ENCODE results near the gene UBE2I. TPM values are rescaled to one million over a fixed set of nuclear protein-coding genes. Genes with fewer than 3 reads are reported as not detected.

Gene UBE2I
- total RNA-seq, 2 donors from 2014 or later = 68.2 to 76.1 TPM

DNA sequence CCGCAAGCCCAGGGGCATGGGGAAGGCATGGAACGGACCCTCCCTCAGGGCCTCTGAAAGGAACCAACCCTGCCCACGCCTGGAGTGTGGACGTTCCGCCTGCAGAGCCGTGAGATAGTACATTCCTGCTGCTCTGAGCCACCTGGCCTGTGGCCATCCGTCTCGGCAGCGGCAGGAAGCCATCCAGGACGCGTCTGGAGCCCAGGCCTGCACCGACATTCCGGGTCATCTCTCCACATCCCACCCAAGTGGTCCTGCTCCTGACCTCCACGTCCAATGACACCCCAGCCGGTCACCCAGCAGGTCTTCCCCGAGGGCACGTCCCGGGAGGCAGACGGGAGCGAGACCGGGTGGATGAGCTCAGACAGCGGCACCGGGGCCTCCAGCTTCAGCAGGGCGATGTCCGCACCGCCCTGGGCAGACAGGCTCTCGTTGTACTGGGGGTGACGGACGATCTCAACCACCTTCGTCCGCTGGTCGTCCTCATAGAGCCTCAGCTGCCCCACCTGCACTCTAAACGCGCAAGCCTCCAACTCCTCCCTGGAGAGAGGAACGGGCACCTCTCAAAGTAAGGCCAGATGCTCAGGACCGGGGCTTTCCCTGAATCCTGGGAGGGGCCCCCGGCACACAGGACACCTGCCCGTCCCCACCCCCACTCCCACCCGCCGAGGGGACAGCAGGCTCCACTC lies 21.3 kb upstream of the UBE2I start:
- Histone ChIP-seq H3K27ac (no peak overlapping the region), H3K36me3 (no peaks in the 10 kb centered on the region), H3K27me3 (replicated peaks; ENCODE audit: insufficient read depth) (peaks cover 4% of the 10 kb centered on the region), H3K4me3 (no peak overlapping the region), H3K9me3 (no peaks in the 10 kb centered on the region), H3K4me1 (ENCODE audit: control insufficient read depth in 1 of 2, low read depth in 2 of 2) (no peaks in the 10 kb centered on the region)
- no peak for ATAC-seq (ENCODE audit: insufficient number of reproducible peaks, low FRiP score, low read depth)
- TF ChIP-seq CTCF (IDR thresholded peaks at IDR 0.05) = no peak
- no peak for DNase-seq (ENCODE audit: low spot score)

- Histone ChIP-seq H3K27ac (no peak overlapping the region), H3K9me3 (no peaks in the 10 kb centered on the region), H3K4me1 (ENCODE audit: control insufficient read depth in 1 of 2, low read depth in 2 of 2) (no peaks in the 10 kb centered on the region), H3K36me3 (no peaks in the 10 kb centered on the region), H3K4me3 (no peak overlapping the region), H3K27me3 (replicated peaks; ENCODE audit: insufficient read depth) (peaks cover 4% of the 10 kb centered on the region)
- TF ChIP-seq CTCF (IDR thresholded peaks at IDR 0.05) = no peak
- ATAC-seq (ENCODE audit: insufficient number of reproducible peaks, low FRiP score, low read depth) (no peak), DNase-seq (ENCODE audit: low spot score) (no peak)
Observed at GRCh38 chr16:1288813-1289476, 20.5 kb upstream of the UBE2I start.

DNA sequence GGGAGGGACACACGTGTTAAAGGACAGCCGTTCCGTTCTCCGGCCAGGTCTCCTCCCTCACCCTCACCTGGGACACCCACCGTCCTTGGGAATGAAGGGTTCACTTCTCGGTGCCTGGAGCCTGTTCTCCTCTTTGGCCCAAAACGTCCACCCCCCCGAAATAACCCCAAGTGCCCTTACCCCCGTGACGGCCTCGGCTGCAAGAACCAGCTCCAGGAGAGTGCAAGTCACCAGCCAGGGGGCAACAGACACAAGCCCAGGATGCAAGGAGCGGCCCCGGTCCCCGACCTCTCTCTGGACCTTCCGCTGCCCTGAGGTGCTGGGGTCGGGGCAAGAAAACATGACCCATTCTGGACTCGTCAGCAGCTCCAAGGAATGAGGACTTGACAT lies 20.0 kb upstream of the UBE2I start:
- ATAC-seq (ENCODE audit: insufficient number of reproducible peaks, low FRiP score, low read depth) = no peak
- Histone ChIP-seq H3K27me3 (replicated peaks; ENCODE audit: insufficient read depth) (peaks cover 4% of the 10 kb centered on the region), H3K4me1 (ENCODE audit: control insufficient read depth in 1 of 2, low read depth in 2 of 2) (no peaks in the 10 kb centered on the region)

GRCh38 chr16:1290063-1290501 lies 19.4 kb upstream of the UBE2I start:
- H3K4me3 ChIP-seq = no peak overlapping the region
- no peaks in the 10 kb centered on the region for H3K9me3 ChIP-seq
- TF ChIP-seq CTCF (IDR thresholded peaks at IDR 0.05) = no peak
- H3K36me3 ChIP-seq = no peaks in the 10 kb centered on the region
- DNase-seq (ENCODE audit: low spot score) (no peak), ATAC-seq (ENCODE audit: insufficient number of reproducible peaks, low FRiP score, low read depth) (no peak)
- H3K4me1 ChIP-seq (ENCODE audit: control insufficient read depth in 1 of 2, low read depth in 2 of 2) = no peaks in the 10 kb centered on the region
- no peak overlapping the region for H3K27ac ChIP-seq
- peaks cover 4% of the 10 kb centered on the region for H3K27me3 ChIP-seq (replicated peaks; ENCODE audit: insufficient read depth)

More for the DNA sequence above, 20.0 kb upstream of the UBE2I start:
- DNase-seq (ENCODE audit: low spot score) = no peak
- TF ChIP-seq CTCF (IDR thresholded peaks at IDR 0.05) = no peak
- H3K36me3 ChIP-seq = no peaks in the 10 kb centered on the region
- H3K9me3 ChIP-seq = no peaks in the 10 kb centered on the region
- no peak overlapping the region for H3K4me3 ChIP-seq
- H3K27ac ChIP-seq = no peak overlapping the region

GRCh38 chr16:1290860-1291575 lies 18.4 kb upstream of the UBE2I start:
- no peaks in the 10 kb centered on the region for H3K4me1 ChIP-seq (ENCODE audit: control insufficient read depth in 1 of 2, low read depth in 2 of 2)
- H3K36me3 ChIP-seq = no peaks in the 10 kb centered on the region
- no peaks in the 10 kb centered on the region for H3K9me3 ChIP-seq
- peaks cover 4% of the 10 kb centered on the region for H3K27me3 ChIP-seq (replicated peaks; ENCODE audit: insufficient read depth)
- TF ChIP-seq CTCF (IDR thresholded peaks at IDR 0.05) = no peak
- DNase-seq (ENCODE audit: low spot score) = no peak
- H3K4me3 ChIP-seq = no peak overlapping the region
- no peak for ATAC-seq (ENCODE audit: insufficient number of reproducible peaks, low FRiP score, low read depth)
- no peak overlapping the region for H3K27ac ChIP-seq

All from thoracic aorta (tissue), 2 donors.